ENCODE data around the gene ANTXR2.

DNA sequence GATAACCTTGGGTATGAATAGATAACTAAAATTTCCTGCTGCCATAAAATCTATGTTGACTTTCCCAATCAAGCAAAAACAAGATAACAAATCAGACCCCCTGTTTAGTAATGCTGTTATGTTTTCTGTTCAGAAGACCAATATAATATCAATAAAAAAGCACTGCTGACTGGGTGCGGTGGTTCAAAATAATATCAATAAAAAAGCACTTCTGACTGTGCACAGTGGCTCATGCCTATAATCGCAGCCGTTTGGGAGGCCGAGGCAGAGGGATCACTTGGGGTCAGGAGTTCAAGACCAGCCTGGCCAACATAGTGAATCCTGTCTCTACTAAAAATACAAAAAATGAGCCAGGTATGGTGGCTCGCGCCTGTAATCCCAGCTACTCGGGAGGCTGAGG, 36.7 kb downstream of the ANTXR2 start:
- TF ChIP-seq, protein P1, sequence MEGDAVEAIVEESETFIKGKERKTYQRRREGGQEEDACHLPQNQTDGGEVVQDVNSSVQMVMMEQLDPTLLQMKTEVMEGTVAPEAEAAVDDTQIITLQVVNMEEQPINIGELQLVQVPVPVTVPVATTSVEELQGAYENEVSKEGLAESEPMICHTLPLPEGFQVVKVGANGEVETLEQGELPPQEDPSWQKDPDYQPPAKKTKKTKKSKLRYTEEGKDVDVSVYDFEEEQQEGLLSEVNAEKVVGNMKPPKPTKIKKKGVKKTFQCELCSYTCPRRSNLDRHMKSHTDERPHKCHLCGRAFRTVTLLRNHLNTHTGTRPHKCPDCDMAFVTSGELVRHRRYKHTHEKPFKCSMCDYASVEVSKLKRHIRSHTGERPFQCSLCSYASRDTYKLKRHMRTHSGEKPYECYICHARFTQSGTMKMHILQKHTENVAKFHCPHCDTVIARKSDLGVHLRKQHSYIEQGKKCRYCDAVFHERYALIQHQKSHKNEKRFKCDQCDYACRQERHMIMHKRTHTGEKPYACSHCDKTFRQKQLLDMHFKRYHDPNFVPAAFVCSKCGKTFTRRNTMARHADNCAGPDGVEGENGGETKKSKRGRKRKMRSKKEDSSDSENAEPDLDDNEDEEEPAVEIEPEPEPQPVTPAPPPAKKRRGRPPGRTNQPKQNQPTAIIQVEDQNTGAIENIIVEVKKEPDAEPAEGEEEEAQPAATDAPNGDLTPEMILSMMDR (IDR thresholded peaks at IDR 0.05), result no peak
- no peak for TF ChIP-seq POLR2A (IDR thresholded peaks at IDR 0.05)

Measured in heart left ventricle (tissue), 13 donors.